ENCODE results near the gene ASF1A.
"Not testable (repeated sequence)": the region's sequence is repeated elsewhere in the genome, so short reads cannot be mapped to it uniquely, and the experiment has no call there.

ASF1A gene

DNA sequence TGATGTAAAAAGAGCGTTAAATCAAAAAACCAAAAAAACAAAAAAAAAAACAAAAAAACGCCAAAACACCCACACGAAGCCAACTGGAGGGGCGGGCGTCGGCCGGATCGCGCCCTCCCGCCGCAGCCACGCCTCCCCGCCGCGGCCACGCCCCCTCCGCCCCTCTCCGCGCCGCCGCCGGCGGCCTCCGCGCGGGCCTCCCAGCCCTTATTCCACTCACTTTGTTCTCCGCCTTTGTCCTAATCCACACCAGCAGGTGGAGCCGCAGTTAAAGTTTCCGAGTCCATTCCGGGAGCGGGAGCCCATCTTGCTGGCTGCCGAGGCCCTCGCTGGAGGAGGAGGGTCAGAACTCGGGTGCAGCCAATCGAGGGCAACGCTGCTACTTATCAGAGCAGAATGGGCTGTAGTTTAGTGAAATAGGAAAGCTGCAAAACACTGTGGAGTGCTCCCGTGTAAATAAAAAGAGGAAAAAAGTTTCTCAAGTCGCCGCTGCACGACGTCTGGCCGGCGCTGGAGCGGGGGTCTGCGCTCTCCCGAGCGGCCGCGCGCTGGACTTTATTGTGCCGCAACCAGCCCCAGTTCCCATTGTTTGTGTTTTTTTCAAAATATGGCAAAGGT lies at the start of gene ASF1A:
ASF1A (plus strand) TSS at position 346 of the 618 bp plus-strand sequence; CDS start at position 608, 262 bp downstream.
- peak; percentile 89 for DNase-seq (ENCODE audit: low read depth)

DNA sequence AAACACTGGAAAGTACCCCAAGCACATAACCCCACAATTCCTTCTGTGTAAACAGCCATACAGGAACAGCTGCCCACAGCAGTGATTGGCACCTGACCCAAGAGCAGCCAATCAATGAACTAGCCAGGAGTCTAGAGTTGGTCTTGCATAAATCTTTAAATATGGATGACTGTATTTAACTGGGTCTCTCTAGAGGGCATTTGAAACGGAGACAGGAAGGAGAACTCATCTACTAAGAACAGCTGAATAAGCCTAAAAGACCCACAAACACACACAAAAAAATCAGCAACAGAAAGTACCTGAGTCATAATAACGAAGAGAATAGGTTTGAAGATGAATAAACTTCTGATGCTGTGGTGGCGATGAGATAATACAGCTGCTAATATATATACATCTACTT lies 49.0 kb upstream of the ASF1A start:
- no peak for DNase-seq (ENCODE audit: low read depth)

DNA sequence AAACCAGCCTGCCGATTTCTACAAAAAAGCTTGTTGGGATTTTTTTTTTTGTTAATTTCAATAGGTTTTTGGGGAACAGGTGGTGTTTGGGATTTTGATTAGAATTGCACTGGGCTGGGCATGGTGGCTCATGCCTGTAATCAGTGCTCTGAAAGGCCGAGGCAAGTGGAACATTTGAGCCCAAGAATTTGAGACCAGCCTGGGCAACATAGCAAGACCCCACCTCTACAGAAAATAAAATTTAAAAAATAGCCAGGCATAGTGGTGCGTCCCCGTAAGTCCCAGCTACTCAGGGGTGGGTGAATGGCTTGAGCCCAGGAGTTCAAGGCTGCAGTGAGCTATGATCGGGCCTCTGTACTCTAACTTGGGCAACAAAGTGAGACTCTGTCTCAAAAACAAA lies 40.5 kb upstream of the ASF1A start:
- no peak for DNase-seq (ENCODE audit: low read depth)

DNA sequence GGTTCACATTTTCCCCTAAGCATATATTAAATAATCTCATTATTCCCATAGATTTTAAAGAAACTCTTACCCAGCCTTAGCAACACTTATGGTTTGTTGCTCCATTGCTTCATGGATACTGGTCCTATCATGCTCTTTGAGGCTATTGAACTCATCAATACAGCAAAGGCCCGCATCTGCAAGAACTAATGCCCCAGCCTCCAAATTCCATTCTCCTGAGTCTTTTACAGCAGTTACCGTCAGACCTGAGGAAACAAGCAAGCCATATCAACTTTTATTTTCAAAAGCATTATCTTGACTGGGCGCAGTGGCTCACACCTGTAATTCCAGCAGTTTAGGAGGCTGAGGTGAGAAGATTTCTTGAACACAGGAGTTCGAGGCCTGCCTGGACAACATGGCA lies 37.7 kb upstream of the ASF1A start:
- DNase-seq (ENCODE audit: low read depth), result no peak

DNA sequence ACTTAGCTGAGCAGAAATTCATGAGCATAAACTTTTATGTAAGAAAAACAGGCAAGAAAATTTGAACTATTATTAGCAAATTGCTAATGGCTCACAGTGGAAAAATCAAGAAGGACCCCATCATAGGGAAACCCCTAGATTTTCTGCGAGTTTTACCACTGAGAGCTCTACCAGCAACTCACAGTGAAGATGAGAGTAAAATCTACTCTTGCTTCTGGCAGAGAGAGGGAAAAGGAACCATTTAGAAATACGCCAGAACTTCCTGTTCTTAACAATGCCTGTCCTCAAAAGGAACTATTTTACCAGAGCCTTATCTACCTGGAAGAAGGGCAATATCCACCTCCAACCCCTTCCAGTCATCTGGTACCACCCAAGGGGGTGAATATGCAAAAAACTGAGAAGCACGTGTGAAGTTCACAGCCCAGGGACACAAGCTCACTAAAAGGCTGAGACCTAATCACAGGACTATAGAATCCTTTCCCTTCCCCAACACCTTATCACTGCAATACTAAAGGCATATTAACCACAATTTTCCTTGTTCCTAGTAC lies 34.4 kb upstream of the ASF1A start:
- DNase-seq (ENCODE audit: low read depth), result no peak

DNA sequence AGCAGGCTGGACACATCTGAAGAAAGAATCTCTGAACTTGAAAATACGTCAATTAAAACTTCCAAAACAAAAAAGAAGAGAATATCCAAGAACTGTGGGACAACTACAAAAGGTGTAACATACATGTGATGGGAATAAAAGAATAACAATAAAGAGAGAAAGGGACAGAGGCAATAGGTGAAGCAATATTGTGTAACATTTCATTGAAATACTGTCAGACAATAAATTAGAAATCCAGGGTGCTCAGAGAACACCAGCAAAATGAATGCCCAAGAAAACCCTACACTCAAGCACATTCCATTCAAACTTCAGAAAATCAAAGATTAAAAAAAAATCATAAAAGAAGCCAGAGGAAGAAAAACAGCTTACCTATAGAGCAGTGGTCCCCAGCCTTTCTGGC lies 33.6 kb upstream of the ASF1A start:
- DNase-seq (ENCODE audit: low read depth), result no peak

DNA sequence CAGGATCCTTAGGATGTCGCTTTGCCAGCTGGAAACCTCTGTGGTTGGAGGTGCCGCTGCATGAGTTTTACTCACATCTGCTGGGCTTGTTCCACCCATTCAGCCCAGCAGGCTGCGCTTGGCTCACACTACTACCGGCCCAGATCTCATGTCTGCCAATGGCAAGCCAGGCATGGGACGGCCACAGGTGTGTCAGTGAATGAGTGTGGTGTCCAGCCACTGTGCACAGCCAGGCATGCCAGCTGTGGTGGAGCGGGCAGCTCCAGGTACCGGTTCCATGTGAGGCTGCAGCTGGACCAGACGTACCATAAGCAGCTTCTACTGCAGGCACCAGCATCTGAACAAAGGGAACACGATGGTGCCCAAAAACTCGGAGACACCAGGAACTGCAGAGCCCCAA lies 33.1 kb upstream of the ASF1A start:
- no peak for DNase-seq (ENCODE audit: low read depth)

DNA sequence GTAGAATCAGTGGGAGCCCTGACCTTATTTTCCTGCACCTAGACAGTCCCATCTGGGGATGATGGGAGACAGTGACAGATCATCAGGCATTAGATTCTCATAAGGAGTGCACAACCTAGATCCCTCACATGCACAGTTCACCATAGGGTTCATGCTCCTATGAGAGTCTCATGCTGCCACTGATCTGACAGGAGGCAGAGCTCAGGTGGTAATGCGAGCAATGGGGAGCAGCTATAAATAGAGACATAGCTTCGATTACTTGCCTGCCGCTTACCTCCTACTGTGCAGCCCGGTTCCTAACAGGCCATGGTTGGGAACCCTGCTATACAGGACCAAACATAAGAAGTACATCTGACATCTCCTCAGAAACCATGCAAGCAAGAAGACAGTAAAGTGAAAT lies 31.5 kb upstream of the ASF1A start:
- no peak for DNase-seq (ENCODE audit: low read depth)

DNA sequence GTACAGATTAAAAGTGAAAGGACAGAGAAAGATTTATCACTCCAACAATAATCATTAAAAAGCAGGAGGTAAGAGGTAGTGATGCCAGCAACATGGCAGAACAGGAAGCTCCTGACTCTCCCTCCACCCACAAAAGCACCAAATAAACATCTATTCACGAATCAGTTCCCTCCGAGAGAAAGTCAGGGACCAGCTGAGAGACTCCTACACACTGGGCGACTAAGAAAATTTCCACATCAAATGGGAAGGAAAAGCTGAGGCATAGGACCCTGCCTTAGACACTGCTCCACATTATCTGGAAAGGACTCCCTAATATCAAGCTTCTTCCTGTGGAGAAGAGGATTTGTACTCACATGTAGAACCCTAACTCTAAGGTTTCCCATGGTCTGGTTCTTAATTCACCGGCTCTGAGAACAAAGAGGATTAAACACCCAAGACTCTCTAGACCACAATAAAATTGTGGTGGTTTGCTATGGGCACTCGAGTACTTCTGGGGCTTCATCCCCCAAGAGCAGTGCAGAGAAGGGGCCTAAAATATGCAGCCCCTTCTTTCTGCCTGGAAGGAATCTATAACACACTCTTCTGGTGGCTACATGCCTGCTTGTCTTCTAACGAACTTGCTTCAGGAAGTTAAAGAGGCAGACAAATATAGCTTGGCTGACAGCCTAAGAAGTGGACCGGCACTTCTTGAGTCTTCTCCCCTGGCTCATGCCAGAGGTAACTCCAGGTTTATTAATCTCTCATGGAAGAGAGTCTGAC lies 29.4 kb upstream of the ASF1A start:
- no peak for DNase-seq (ENCODE audit: low read depth)

DNA sequence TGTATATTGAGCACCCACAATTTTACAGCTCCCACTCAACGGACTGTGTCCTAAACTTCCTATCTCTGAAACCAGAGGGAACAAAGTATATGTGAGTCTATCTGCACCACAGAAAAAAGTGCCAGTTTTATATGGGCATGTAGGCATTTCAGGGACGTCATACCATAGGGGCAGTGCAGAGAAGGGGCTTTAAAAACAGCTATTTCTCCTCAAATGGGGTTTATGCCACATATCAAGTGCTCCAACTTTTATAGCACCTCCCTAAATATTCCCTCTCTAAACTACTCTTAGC lies 28.9 kb upstream of the ASF1A start:
- no peak for DNase-seq (ENCODE audit: low read depth)

DNA sequence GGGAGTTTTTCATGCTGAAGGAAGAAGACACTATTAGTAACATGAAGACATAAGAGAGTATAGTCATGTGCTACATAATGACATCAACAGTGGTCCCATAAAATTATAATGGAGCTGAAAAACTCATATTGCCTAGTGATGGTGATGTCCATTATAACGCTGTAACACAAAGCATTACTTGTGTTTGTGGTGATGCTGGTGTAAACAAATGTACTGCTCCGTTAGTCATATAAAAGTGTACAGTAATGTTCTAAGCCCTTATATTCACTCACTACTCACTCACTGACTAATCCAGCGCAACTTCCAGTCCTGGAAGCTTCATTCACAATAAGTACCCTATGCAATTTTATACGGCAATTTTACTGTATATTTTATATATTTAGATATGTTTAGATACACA lies 26.8 kb upstream of the ASF1A start:
- DNase-seq (ENCODE audit: low read depth), result no peak

DNA sequence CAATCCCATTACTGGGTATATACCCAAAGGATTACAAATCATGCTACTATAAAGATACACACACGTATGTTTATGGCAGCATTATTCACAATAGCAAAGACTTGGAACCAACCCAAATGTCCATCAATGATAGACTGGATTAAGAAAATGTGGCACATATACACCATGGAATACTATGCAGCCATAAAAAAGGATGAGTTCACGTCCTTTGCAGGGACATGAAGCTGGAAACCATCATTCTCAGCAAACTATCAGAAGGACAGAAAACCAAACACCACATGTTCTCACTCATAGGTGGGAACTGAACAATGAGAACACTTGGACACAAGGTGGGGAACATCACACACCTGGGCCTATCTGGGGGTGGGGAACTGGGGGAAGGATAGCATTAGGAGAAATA lies 25.1 kb upstream of the ASF1A start:
- DNase-seq (ENCODE audit: low read depth), result not testable (repeated sequence)

DNA sequence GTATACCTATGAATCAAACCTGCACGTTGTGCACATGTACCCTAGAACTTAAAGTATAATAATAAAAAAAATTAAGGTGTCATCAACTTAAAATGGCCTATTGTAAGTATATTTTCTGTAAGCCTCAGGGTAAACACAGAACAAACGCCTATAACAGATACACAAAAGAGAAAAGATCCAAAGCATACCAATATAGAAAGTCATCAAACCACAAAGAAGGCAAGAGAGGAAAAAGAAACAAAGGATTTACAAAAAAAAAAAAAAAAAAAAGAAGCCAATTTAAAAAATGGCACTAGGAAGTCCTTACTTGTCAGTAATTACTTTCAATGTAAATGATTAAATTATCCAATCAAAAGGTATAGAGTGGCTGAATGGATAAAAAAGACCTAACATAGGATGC lies 24.6 kb upstream of the ASF1A start:
- DNase-seq (ENCODE audit: low read depth), result no peak

DNA sequence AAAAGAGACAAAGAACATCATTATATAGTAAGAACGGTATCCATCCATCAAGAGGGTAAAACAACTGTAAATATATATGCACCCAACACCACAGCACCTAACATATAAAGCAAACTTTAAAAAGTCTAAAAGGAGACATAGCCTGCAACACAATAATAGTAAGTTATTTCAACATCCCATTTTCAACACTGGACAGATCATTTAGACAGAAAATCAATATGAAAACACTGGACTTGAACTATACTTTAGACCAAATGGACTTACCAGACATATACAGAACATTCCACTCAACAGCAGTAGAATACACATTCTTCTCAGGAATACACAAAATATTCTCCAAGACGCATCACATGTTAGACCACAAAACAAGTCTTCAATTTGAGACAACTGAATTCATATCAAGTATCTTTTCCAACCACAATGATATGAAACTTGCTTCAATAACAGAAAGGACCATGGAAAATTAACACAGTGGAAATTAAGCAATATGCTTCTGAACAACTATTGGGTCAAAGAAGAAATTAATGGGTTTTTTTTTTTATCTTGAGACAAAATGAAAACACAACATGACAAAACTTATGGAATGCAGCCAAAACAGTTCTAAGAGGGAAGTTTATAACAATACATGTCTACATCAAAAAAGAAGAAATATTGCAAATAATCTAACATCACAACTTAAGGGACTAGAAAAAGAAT lies 23.9 kb upstream of the ASF1A start:
- DNase-seq (ENCODE audit: low read depth), result no peak

DNA sequence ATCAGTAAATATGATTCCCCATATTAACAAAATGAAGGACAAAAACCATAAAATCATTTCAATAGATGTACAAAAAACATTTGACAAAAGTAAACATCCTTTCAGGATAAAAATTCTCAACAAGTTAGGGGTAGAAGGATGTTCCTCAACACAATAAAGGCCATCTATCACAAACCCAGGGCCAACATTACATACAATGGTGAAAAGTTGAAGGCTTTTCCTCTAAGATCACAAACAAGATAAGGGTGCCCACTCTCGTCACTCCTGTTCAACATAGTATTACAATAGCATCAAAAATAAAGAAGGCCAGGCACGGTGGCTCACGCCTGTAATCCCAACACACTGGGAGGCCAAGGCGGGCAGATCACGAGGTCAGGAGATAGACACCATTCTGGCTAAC lies 22.6 kb upstream of the ASF1A start:
- no peak for DNase-seq (ENCODE audit: low read depth)

DNA sequence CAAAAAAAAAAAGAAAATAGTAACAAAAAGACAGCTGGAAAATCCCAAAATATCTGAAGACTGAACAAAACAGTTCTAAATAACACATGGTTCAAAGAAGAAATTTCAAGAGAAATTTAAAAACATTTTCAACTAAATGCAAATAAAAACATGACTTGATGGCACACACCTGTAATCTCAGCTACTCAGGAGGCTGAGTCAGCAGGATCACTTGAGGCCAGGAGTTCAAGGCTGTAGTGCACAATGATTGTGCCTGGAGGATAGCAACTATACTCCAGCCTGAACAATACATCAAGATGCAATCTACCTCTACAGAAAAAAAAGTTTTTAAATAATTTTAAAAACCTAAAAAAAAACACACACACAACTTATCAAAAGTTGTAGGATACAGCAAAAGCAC lies 21.6 kb upstream of the ASF1A start:
- no peak for DNase-seq (ENCODE audit: low read depth)

DNA sequence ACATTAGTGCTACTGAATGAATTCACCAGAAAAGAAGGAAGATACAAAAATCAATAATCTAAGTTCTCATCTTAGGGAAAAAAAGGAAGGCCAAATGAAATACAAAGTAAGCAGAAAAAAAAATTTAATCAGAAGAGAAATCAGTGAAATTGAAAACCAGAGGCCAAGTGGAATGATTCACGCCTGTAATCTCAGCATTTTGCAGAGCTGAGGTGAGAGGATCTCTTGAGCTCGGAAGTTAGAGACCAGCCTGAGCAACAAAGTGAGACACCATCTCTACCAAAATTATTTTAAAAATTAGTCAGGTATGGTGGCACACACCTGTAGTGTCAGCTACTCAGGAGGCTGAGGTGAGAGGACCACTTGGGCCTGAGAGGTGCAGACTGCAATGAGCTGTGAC lies 21.2 kb upstream of the ASF1A start:
- DNase-seq (ENCODE audit: low read depth), result no peak

DNA sequence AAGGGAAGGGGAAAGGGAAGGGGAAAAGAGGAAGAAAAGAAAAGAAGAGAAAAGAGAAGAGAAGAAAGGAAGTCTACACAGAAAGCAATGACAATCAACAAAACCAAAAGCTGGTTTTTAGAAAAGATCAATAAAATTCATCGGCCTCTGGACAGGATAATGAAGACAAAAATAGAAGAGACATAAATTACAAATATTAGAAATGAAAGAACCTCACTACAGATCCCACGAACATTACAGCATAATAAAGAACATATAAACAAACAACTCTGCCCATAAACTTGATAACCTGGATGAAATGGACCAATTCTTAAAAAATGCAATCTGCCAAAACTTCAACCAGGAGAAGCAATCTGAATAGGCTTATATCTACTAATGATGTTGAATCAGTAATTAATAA lies 20.7 kb upstream of the ASF1A start:
- DNase-seq (ENCODE audit: low read depth), result no peak

DNA sequence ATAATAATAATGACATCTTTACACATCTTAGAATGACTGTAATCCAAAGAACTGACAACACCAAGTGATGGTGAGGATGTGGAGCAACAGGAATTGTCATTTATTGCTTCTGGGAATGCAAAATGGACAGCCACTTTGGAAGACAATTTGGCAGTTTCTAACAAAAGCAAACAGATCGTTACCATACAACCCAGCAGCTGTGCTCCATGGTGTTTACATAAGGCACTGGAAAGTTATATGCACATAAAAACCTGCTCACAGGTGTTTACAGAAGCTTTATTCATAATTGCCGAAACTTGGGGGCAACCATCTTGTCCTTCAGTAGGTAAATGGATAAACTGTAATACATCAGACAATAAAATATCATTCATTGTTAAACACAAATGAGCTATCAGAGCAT lies 18.3 kb upstream of the ASF1A start:
- no peak for DNase-seq (ENCODE audit: low read depth)

DNA sequence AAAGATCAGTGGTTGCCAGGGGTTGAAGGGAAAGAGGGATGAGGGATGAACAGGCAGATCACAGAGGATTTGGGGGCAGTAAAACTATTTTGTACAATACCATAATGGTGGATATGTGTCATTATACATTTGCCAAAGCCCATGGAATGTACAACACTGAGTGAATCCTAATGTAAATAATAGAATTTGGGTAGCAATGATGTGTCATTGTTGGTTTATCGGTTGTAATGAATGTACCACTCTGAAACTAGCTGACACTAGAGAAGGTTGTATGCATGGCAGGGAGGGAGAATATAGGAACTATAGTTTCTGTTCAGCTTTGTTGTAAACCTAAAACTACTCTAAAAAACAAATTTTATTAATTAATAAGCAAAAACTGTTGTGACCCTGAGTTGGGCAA lies 17.8 kb upstream of the ASF1A start:
- no peak for DNase-seq (ENCODE audit: low read depth)

DNA sequence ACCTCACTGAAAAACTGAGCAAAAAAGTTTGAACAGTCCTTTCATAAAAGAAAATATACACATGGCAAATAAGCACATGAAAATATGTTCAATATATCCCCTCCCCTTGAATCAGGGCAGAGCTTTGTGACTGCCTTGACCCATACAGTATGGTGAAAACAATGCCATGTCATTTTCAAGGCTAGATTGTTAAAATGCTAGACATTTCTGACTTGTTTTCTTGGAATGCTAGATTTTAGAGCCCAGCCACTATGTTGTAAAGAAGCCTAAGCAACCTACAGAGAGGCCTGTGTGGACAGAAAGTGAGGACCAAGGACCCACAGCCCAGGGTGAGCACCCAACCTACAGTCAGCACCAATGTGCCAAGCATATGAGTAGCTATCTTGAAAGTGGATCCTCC lies 17.1 kb upstream of the ASF1A start:
- DNase-seq (ENCODE audit: low read depth), result no peak

DNA sequence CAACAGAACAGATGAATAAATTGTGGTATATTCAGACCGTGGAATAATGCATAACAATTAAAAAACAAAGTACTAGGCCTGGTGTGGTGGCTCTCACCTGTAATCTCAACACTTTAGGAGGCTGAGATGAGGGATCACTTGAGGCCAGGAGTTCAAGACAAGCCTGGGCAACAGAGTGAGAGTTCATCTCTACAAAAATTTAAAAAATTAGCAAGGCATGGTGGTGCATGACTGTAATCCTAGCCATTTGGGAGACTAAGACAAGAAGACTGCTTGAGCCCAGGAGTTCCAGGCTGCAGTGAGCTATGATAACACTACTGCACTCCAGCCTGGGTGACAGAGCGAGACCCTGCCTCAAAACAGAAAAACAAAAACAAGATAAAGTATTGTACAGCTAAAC lies 16.1 kb upstream of the ASF1A start:
- no peak for DNase-seq (ENCODE audit: low read depth)

Measured in stimulated activated CD8-positive, alpha-beta memory T cell treated with anti-CD3 and anti-CD28 coated beads, Interleukin-4, amount 100 ng/mL, for 24 hours (primary cell).